HEK293 (cell line): Measurements from ENCODE around the gene CLASP1.

ENCODE experiments used
- CTCF ChIP-seq: fragments of 450-650 bp; formaldehyde crosslinking; IDR thresholded peaks from 2 replicates; pipeline ENCODE4 v1.5.1; 2016; ENCODE audit warnings: missing biosample characterization, missing genetic modification characterization
- PRDM1 ChIP-seq: fragments of 450-650 bp; formaldehyde crosslinking; IDR thresholded peaks from 2 replicates; pipeline ENCODE4; 2016; ENCODE audit warnings: missing biosample characterization, missing genetic modification characterization
- TRIM28 ChIP-seq: IDR thresholded peaks from 2 replicates; pipeline ENCODE4 v1.6.1; 2011; ENCODE audit warnings: low read length, control low read depth, borderline replicate concordance
- YY1 ChIP-seq: fragments of 450-650 bp; formaldehyde crosslinking; IDR thresholded peaks from 2 replicates; pipeline ENCODE4 v1.5.1; 2018; ENCODE audit warnings: missing biosample characterization, missing genetic modification characterization
- ZBTB1 ChIP-seq: fragments of 450-650 bp; formaldehyde crosslinking; IDR thresholded peaks from 2 replicates; pipeline ENCODE4 v1.5.1; 2016; ENCODE audit warnings: missing biosample characterization, missing genetic modification characterization
- ZFP3 ChIP-seq: fragments of 450-650 bp; formaldehyde crosslinking; IDR thresholded peaks from 2 replicates; pipeline ENCODE4 v1.5.1; 2016; ENCODE audit warnings: low read depth, missing biosample characterization, missing genetic modification characterization
- ZNF140 ChIP-seq: fragments of 450-650 bp; formaldehyde crosslinking; IDR thresholded peaks from 2 replicates; pipeline ENCODE4 v1.5.1; 2016; ENCODE audit warnings: missing biosample characterization, missing genetic modification characterization
- ZNF2 ChIP-seq: fragments of 450-650 bp; formaldehyde crosslinking; IDR thresholded peaks from 2 replicates; pipeline ENCODE4 v1.5.1; 2016; ENCODE audit warnings: missing biosample characterization, missing genetic modification characterization
- ZNF223 ChIP-seq: fragments of 450-650 bp; formaldehyde crosslinking; IDR thresholded peaks from 2 replicates; pipeline ENCODE4 v1.5.1; 2016; ENCODE audit warnings: missing biosample characterization, missing genetic modification characterization
- ZNF24 ChIP-seq: fragments of 450-650 bp; formaldehyde crosslinking; IDR thresholded peaks from 2 replicates; pipeline ENCODE4 v1.5.1; 2016; ENCODE audit warnings: missing biosample characterization, missing genetic modification characterization
- ZNF292 ChIP-seq: fragments of 450-650 bp; formaldehyde crosslinking; IDR thresholded peaks from 2 replicates; pipeline ENCODE4 v1.5.1; 2016; ENCODE audit warnings: low read depth, missing biosample characterization, missing genetic modification characterization, borderline replicate concordance
- ZNF549 ChIP-seq: fragments of 450-650 bp; IDR thresholded peaks from 2 replicates; pipeline ENCODE4 v1.5.1; 2018; ENCODE audit warnings: missing biosample characterization, missing genetic modification characterization, mild to moderate bottlenecking, inconsistent platforms, moderate library complexity
- ZSCAN30 ChIP-seq: fragments of 450-650 bp; IDR thresholded peaks from 2 replicates; pipeline ENCODE4 v1.5.1; 2018; ENCODE audit warnings: missing biosample characterization, mild to moderate bottlenecking, missing genetic modification characterization, moderate library complexity
- ZSCAN5A ChIP-seq: fragments of 450-650 bp; formaldehyde crosslinking; IDR thresholded peaks from 2 replicates; pipeline ENCODE4 v1.5.1; 2016; ENCODE audit warnings: missing biosample characterization, missing genetic modification characterization

- TF ChIP-seq ZNF223 (tag by site-specific recombination) (no peak), ZNF24 (tag by site-specific recombination) (no peak), CTCF (no peak), TRIM28 (no peak), ZSCAN30 (tag by site-specific recombination) (no peak), ZNF2 (no peak), ZNF140 (tag by site-specific recombination) (no peak), YY1 (tag by site-specific recombination) (no peak), ZNF292 (tag by site-specific recombination) (no peak), ZFP3 (no peak), PRDM1 (tag by site-specific recombination) (no peak), ZSCAN5A (no peak), ZBTB1 (tag by site-specific recombination) (no peak), ZNF549 (tag by site-specific recombination) (no peak)
These were observed 179.9 kb downstream of the CLASP1 start for GRCh38 chr2:121469356-121469755.
